Measurements from ENCODE around the gene SLC25A26. TPM values are rescaled to one million over a fixed set of nuclear protein-coding genes. Genes with fewer than 3 reads are reported as not detected.

Gene SLC25A26
- total and polyA plus RNA-seq, 2 donors = 16.2 to 20.9 TPM

Other genes starting within 250 kb of the SLC25A26 start
- gene MAGI1, start 182.1 kb upstream of the SLC25A26 start, total RNA-seq = 5.1 TPM
- gene MAGI1, start 182.1 kb upstream of the SLC25A26 start, polyA plus RNA-seq = 6.1 TPM